NOMO-1 treated with DMSO at 0.1 percent for 48 hours (cell line): ENCODE measurements around the gene ZNF683.
"Not testable (repeated sequence)": the region's sequence is repeated elsewhere in the genome, so short reads cannot be mapped to it uniquely, and the experiment has no call there.

ENCODE experiments used
- DNase-seq: peaks from one replicate; lab custom pipeline; 2025; ENCODE audit not compliant: unreplicated experiment; lab: John Stamatoyannopoulos, UW

ZNF683 gene

GRCh38 chr1:26338670-26339069 is 33.9 kb downstream of the ZNF683 start:
- no peak for DNase-seq

- no peak for DNase-seq
Measured at GRCh38 chr1:26337625-26338024, 34.9 kb downstream of the ZNF683 start.

GRCh38 chr1:26337206-26337535 is 35.4 kb downstream of the ZNF683 start:
- DNase-seq = no peak

GRCh38 chr1:26336477-26337205 is 35.9 kb downstream of the ZNF683 start:
- peak; percentile 53 for DNase-seq

GRCh38 chr1:26335774-26336476 is 36.6 kb downstream of the ZNF683 start:
- no peak for DNase-seq

GRCh38 chr1:26333312-26333711 is 39.2 kb downstream of the ZNF683 start:
- peak; percentile 25 for DNase-seq

- DNase-seq = no peak
Measured at GRCh38 chr1:26330276-26330675, 42.3 kb downstream of the ZNF683 start.

GRCh38 chr1:26329380-26329779 is 43.2 kb downstream of the ZNF683 start:
- not testable (repeated sequence) for DNase-seq

GRCh38 chr1:26328597-26328996 is 44.0 kb downstream of the ZNF683 start:
- DNase-seq = no peak

- DNase-seq = no peak
Measured at GRCh38 chr1:26327956-26328362, 44.6 kb downstream of the ZNF683 start.

GRCh38 chr1:26324550-26324949 is 48.0 kb downstream of the ZNF683 start:
- DNase-seq = no peak

- no peak for DNase-seq
Measured at GRCh38 chr1:26323382-26323781, 49.2 kb downstream of the ZNF683 start.

- DNase-seq = no peak
Measured at GRCh38 chr1:26322042-26322331, 50.6 kb downstream of the ZNF683 start.

GRCh38 chr1:26321315-26322041 is 51.1 kb downstream of the ZNF683 start:
- DNase-seq = peak; percentile 83

- no peak for DNase-seq
Measured at GRCh38 chr1:26320896-26321295, 51.7 kb downstream of the ZNF683 start.

- DNase-seq = no peak
Measured at GRCh38 chr1:26318338-26319064, 54.0 kb downstream of the ZNF683 start.

- peak; percentile 69 for DNase-seq
Measured at GRCh38 chr1:26317612-26318337, 54.8 kb downstream of the ZNF683 start, which contains the start of gene CD52. TSS of gene CD52 (plus strand) at chr1:26317958. CDS start at chr1:26318018, 60 bp downstream.

GRCh38 chr1:26317146-26317545 is 55.4 kb downstream of the ZNF683 start:
- peak; percentile 5 for DNase-seq

- DNase-seq = no peak
Measured at GRCh38 chr1:26315874-26316850, 56.4 kb downstream of the ZNF683 start.

- DNase-seq = no peak
Measured at GRCh38 chr1:26314501-26314900, 58.0 kb downstream of the ZNF683 start.
